Keratinocyte (primary cell): ENCODE measurements around the gene CISH.

Source experiments
- EZH2 ChIP-seq: IDR thresholded peaks from one replicate; pipeline ENCODE4 v1.6.1; 2012; ENCODE audit warnings: inconsistent platforms, mild to moderate bottlenecking, low read length, moderate library complexity
- TF ChIP-seq, protein P1 (sequence below), 3 experiments: IDR thresholded peaks in 1 of 3; conservative IDR thresholded peaks in 1 of 3; optimal IDR thresholded peaks in 1 of 3; 2 replicates in 2 of 3; 3 replicates in 1 of 3; pipeline versions ENCODE3 to v1.5.1; 2011; ENCODE audit warnings: low read length in 3 of 3, mild to moderate bottlenecking in 3 of 3, moderate library complexity in 2 of 3, control low read depth in 1 of 3, inconsistent platforms in 1 of 3; ENCODE audit not compliant: insufficient read depth in 2 of 3; ENCODE audit errors: extremely low read depth in 1 of 3

DNA sequence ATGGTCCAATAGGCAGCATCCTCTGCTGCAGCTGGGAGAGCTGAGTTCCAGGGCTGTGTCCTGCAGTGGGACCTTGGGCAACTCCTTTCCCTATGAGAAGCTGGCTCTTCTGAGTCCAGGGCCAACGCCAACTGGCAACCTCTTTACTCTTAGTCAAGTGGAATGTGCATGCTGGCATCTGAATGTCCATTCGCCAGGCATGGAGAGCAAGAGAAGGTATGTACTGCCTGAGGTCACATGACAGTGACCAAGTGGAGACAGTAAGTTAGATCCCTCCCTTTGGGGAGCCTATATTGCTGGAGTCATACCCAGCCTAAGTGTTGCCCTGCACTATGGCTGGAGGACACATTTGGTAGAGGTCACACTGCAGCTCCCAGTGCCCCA lies 30.1 kb downstream of the CISH start:
- TF ChIP-seq, protein P1, sequence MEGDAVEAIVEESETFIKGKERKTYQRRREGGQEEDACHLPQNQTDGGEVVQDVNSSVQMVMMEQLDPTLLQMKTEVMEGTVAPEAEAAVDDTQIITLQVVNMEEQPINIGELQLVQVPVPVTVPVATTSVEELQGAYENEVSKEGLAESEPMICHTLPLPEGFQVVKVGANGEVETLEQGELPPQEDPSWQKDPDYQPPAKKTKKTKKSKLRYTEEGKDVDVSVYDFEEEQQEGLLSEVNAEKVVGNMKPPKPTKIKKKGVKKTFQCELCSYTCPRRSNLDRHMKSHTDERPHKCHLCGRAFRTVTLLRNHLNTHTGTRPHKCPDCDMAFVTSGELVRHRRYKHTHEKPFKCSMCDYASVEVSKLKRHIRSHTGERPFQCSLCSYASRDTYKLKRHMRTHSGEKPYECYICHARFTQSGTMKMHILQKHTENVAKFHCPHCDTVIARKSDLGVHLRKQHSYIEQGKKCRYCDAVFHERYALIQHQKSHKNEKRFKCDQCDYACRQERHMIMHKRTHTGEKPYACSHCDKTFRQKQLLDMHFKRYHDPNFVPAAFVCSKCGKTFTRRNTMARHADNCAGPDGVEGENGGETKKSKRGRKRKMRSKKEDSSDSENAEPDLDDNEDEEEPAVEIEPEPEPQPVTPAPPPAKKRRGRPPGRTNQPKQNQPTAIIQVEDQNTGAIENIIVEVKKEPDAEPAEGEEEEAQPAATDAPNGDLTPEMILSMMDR (optimal IDR thresholded peaks at IDR 0.05 in 1 of 3, IDR thresholded peaks at IDR 0.05 in 1 of 3, conservative IDR thresholded peaks at IDR 0.05 in 1 of 3; ENCODE audit: extremely low read depth in 1 of 3, insufficient read depth in 2 of 3, low read length in 3 of 3) = no peak
- no peak for TF ChIP-seq EZH2
